ENCODE measurements around the gene TNFRSF18.

GRCh38 chr1:1234180-1234808 is 27.9 kb upstream of the TNFRSF18 start:
- TF ChIP-seq, protein P1, sequence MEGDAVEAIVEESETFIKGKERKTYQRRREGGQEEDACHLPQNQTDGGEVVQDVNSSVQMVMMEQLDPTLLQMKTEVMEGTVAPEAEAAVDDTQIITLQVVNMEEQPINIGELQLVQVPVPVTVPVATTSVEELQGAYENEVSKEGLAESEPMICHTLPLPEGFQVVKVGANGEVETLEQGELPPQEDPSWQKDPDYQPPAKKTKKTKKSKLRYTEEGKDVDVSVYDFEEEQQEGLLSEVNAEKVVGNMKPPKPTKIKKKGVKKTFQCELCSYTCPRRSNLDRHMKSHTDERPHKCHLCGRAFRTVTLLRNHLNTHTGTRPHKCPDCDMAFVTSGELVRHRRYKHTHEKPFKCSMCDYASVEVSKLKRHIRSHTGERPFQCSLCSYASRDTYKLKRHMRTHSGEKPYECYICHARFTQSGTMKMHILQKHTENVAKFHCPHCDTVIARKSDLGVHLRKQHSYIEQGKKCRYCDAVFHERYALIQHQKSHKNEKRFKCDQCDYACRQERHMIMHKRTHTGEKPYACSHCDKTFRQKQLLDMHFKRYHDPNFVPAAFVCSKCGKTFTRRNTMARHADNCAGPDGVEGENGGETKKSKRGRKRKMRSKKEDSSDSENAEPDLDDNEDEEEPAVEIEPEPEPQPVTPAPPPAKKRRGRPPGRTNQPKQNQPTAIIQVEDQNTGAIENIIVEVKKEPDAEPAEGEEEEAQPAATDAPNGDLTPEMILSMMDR (IDR thresholded peaks at IDR 0.05; ENCODE audit: extremely low read depth in 1 of 2, insufficient read depth in 1 of 2, low read depth in 1 of 2, low read length in 2 of 2): no peak
- TF ChIP-seq MYC (IDR thresholded peaks at IDR 0.05; ENCODE audit: low read depth, low read length) (no peak), POLR2A (IDR thresholded peaks at IDR 0.05; ENCODE audit: low read depth, low read length) (no peak)

Measured in endothelial cell of umbilical vein (primary cell).